ENCODE results near the gene KRT36. TPM values are rescaled to one million over a fixed set of nuclear protein-coding genes. Genes with fewer than 3 reads are reported as not detected.

Gene KRT36
- total RNA-seq, 4 donors from 2014 or later: 0.97 TPM; not detected in 3

DNA sequence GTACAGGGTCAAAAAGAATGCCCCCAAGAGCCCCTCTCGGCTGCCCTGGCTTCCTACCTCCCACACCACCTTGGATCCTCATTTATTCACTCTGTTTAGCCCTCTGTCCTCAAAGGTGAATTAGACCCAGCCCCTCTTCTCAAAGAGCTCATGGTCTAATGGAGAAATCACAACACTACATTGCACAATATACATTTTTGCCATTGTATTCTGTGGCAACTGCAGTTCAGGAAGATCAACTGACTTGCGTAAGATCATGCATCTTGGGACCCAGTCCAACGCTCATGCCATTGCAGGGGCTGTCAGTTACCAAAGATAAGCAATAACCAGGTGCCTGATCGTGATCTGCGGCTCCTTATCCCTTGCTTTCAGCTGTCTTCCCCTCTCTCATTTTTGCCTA lies 50.3 kb downstream of the KRT36 start:
- no peak for DNase-seq (ENCODE audit: low spot score in 2 of 2)
- no peak overlapping the region for H3K4me3 ChIP-seq (ENCODE audit: low read depth, poor library complexity, severe bottlenecking)
- 91 to 92% methylated on average over 4 of the region's 5 CpGs for WGBS, 2 donors

DNA sequence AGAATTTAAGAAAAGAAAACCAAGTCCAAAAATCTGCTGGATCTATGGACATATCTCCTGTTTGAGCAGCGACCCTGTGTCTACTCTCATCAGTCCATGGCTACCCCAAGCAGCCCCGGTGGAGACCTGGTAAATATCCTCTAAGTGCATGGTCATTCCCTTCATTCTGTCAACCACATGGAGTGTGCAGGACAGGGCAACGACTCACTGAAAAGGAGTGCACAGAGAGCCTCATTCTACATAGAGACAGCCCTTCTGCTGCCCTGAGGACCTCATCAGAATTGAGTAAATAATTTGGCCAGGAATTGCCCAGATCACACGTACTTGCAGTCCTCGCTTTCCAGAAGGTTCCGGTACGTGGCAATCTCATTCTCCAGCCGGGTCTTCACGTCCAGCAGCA lies 51.9 kb downstream of the KRT36 start:
- H3K4me3 ChIP-seq (ENCODE audit: low read depth, poor library complexity, severe bottlenecking): no peak overlapping the region
- TF ChIP-seq, protein P1, sequence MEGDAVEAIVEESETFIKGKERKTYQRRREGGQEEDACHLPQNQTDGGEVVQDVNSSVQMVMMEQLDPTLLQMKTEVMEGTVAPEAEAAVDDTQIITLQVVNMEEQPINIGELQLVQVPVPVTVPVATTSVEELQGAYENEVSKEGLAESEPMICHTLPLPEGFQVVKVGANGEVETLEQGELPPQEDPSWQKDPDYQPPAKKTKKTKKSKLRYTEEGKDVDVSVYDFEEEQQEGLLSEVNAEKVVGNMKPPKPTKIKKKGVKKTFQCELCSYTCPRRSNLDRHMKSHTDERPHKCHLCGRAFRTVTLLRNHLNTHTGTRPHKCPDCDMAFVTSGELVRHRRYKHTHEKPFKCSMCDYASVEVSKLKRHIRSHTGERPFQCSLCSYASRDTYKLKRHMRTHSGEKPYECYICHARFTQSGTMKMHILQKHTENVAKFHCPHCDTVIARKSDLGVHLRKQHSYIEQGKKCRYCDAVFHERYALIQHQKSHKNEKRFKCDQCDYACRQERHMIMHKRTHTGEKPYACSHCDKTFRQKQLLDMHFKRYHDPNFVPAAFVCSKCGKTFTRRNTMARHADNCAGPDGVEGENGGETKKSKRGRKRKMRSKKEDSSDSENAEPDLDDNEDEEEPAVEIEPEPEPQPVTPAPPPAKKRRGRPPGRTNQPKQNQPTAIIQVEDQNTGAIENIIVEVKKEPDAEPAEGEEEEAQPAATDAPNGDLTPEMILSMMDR (IDR thresholded peaks at IDR 0.05): no peak
- no peak for TF ChIP-seq POLR2A (IDR thresholded peaks at IDR 0.05)
- 83 to 92% methylated on average over 9 of the region's 9 CpGs for WGBS, 2 donors
- intact Hi-C loops (cut with DNase I; ENCODE audit: low total_unique reads): no loop called here
- no peak for DNase-seq (ENCODE audit: low spot score in 2 of 2)

More for the DNA sequence above, 50.3 kb downstream of the KRT36 start:
- TF ChIP-seq POLR2A (IDR thresholded peaks at IDR 0.05): no peak
- TF ChIP-seq, protein P1 (IDR thresholded peaks at IDR 0.05): no peak
- intact Hi-C loops (cut with DNase I; ENCODE audit: low total_unique reads): no loop called here

DNA sequence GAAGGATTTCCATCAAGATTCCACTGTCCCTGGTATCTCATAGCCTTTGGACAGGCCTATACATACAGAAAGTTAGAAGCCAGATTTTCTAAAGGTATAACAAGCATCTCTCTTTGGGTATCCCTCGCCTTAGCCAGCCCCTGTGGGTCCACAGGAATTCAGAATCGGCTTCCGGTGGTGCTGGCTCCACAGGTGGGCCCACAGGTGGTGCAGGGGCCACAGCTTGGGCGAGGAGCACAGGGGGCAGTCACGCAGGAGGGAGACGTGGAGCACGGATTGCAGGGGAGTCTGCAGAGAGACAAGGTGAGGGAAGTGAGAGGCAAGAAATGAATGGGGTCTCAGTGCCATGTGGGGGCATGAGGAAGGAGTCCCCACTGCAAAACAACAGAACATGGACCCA lies 52.5 kb downstream of the KRT36 start:
- 85 to 91% methylated on average over 7 of the region's 7 CpGs for WGBS, 2 donors
- DNase-seq (ENCODE audit: low spot score in 2 of 2): no peak
- TF ChIP-seq POLR2A (IDR thresholded peaks at IDR 0.05): no peak
- TF ChIP-seq, protein P1 (IDR thresholded peaks at IDR 0.05): no peak
- intact Hi-C loops (cut with DNase I; ENCODE audit: low total_unique reads): no loop called here
- no peak overlapping the region for H3K4me3 ChIP-seq (ENCODE audit: low read depth, poor library complexity, severe bottlenecking)

Small RNA genes lying within 50 kb of the gene (microRNA-seq; reads per million reads assigned to microRNA genes)
- gene MIR6510 (ENCODE audit: borderline number of aligned reads in 1 of 2, borderline replicate concordance in 2 of 2): 11.5 to 17.6 reads per million in 2 donors

Other genes with a start within 250 kb of the KRT36 start
- gene KRTAP9-4, start 240.2 kb downstream of the KRT36 start, total RNA-seq: 100 to 1,000 TPM in 1 of 4 donors, 1 to 10 TPM in 1, under 1 TPM in 1, not detected in 1; 0.37 to 177 (median 2.1) TPM
- 10 to 100 TPM in 1 of 4 donors, 1 to 10 TPM in 1, not detected in 2; 2.1 to 94.5 TPM for gene KRTAP9-9, start 234.5 kb downstream of the KRT36 start, total RNA-seq
- under 1 TPM in 2 of 4 donors, not detected in 2; 0.38 to 0.62 TPM for gene KRTAP9-6, start 224.5 kb downstream of the KRT36 start, total RNA-seq
- gene KRTAP9-7, start 214.2 kb downstream of the KRT36 start, total RNA-seq: 10 to 100 TPM in 1 of 4 donors, under 1 TPM in 1, not detected in 2; 0.51 to 17.1 TPM
- gene KRTAP29-1, start 187.1 kb downstream of the KRT36 start, total RNA-seq: 1 to 10 TPM in 1 of 4 donors, not detected in 3; 2.5 TPM
- 1 to 10 TPM in 1 of 4 donors, not detected in 3; 5.9 TPM for gene KRTAP16-1, start 180.6 kb downstream of the KRT36 start, total RNA-seq
- gene KRTAP17-1, start 174.2 kb downstream of the KRT36 start, total RNA-seq: 10 to 100 TPM in 1 of 4 donors, 1 to 10 TPM in 1, not detected in 2; 1.3 to 38.6 TPM
- gene KRT33A, start 139.1 kb downstream of the KRT36 start, total RNA-seq: 10 to 100 TPM in 2 of 4 donors, under 1 TPM in 1, not detected in 1; 0.25 to 73.9 (median 11.0) TPM
- gene KRT33B, start 120.1 kb downstream of the KRT36 start, total RNA-seq: 100 to 1,000 TPM in 1 of 4 donors, 1 to 10 TPM in 1, under 1 TPM in 1, not detected in 1; 0.25 to 117 (median 4.4) TPM
- 100 to 1,000 TPM in 1 of 4 donors, 10 to 100 TPM in 1, 1 to 10 TPM in 1, under 1 TPM in 1; 0.72 to 143 (median 6.3) TPM for gene KRT34, start 107.6 kb downstream of the KRT36 start, total RNA-seq
- gene KRT31, start 92.3 kb downstream of the KRT36 start, total RNA-seq: 100 to 1,000 TPM in 1 of 4 donors, 10 to 100 TPM in 3; 15.9 to 197 (median 24.1) TPM
- not detected for gene KRT37, start 65.3 kb downstream of the KRT36 start, total RNA-seq
- gene KRT38, start 48.9 kb downstream of the KRT36 start, total RNA-seq: 1 to 10 TPM in 2 of 4 donors, not detected in 2; 1.3 to 1.8 TPM
- gene KRT32, start 22.5 kb downstream of the KRT36 start, total RNA-seq: 10 to 100 TPM in 1 of 4 donors, under 1 TPM in 1, not detected in 2; 0.46 to 11.6 TPM
- gene KRT35, start 8.8 kb downstream of the KRT36 start, total RNA-seq: under 1 TPM in 1 of 4 donors, not detected in 3; 0.84 TPM
- under 1 TPM in 2 of 4 donors, not detected in 2; 0.19 to 0.46 TPM for gene KRT13, start 15.7 kb upstream of the KRT36 start, total RNA-seq
- gene KRT15, start 29.0 kb upstream of the KRT36 start, total RNA-seq: 1,000 to 10,000 TPM in 2 of 4 donors, 100 to 1,000 TPM in 2; 802 to 1,380 (median 1,140) TPM
- gene KRT19, start 38.4 kb upstream of the KRT36 start, total RNA-seq: 100 to 1,000 TPM in 3 of 4 donors, 10 to 100 TPM in 1; 96.0 to 482 (median 285) TPM
- 1 to 10 TPM in 1 of 4 donors, under 1 TPM in 2, not detected in 1; 0.47 to 1.6 (median 0.91) TPM for gene KRT9, start 82.1 kb upstream of the KRT36 start, total RNA-seq
- 1,000 to 10,000 TPM; 4,210 to 7,487 (median 6,656) TPM for gene KRT14, start 97.0 kb upstream of the KRT36 start, total RNA-seq
- 100 to 1,000 TPM in 1 of 4 donors, 10 to 100 TPM in 3; 79.2 to 447 (median 81.8) TPM for gene KRT16, start 122.9 kb upstream of the KRT36 start, total RNA-seq
- 1,000 to 10,000 TPM in 2 of 4 donors, 100 to 1,000 TPM in 2; 474 to 1,574 (median 971) TPM for gene KRT17, start 134.7 kb upstream of the KRT36 start, total RNA-seq
- gene EIF1, start 199.0 kb upstream of the KRT36 start, total RNA-seq: 100 to 1,000 TPM; 211 to 299 (median 249) TPM
- gene GAST, start 222.4 kb upstream of the KRT36 start, total RNA-seq: not detected
- gene HAP1, start 244.7 kb upstream of the KRT36 start, total RNA-seq: 1 to 10 TPM in 2 of 4 donors, under 1 TPM in 2; 0.75 to 1.8 (median 1.1) TPM